SK-N-SH (cell line): ENCODE results near the gene ZNF845.
"Not testable (repeated sequence)": the region's sequence is repeated elsewhere in the genome, so short reads cannot be mapped to it uniquely, and the experiment has no call there.

Experiments used
- EZH2phosphoT487 ChIP-seq: fragments of 200-600 bp; sonication (generic); IDR thresholded peaks from 2 replicates; pipeline ENCODE4 v1.6.1; 2017; ENCODE audit warnings: low read depth, mixed run types, mild to moderate bottlenecking, antibody characterized with exemption, moderate library complexity, borderline replicate concordance
- FOXM1 ChIP-seq: IDR thresholded peaks from 2 replicates; pipeline ENCODE4 v1.4.0; 2012; ENCODE audit warnings: low read depth, mild to moderate bottlenecking
- GATA2 ChIP-seq: sonication (generic); formaldehyde crosslinking; IDR thresholded peaks from 2 replicates; pipeline ENCODE4 v1.5.0; 2020; ENCODE audit warnings: mild to moderate bottlenecking, missing genetic modification reagents
- JUND ChIP-seq: IDR thresholded peaks from 2 replicates; pipeline ENCODE4 v1.4.0; 2012
- MEF2A ChIP-seq: IDR thresholded peaks from 2 replicates; pipeline ENCODE4 v1.4.0; 2012; ENCODE audit warnings: low read depth, borderline replicate concordance
- NRF1 ChIP-seq: IDR thresholded peaks from 2 replicates; pipeline ENCODE4 v1.6.1; 2012; ENCODE audit warnings: low read depth, mild to moderate bottlenecking, low read length
- RFX5 ChIP-seq: IDR thresholded peaks from 2 replicates; pipeline ENCODE4 v1.6.1; 2012; ENCODE audit warnings: mild to moderate bottlenecking, improper control_type of control experiment, low read length
- SMC3 ChIP-seq: IDR thresholded peaks from 2 replicates; pipeline ENCODE4 v1.6.1; 2012; ENCODE audit warnings: low read depth, low read length, improper control_type of control experiment
- TAF1 ChIP-seq: IDR thresholded peaks from 2 replicates; pipeline ENCODE4 v1.6.1; 2012; ENCODE audit warnings: low read depth, mild to moderate bottlenecking, low read length, moderate library complexity, borderline replicate concordance
- YY1 ChIP-seq: IDR thresholded peaks from 2 replicates; pipeline ENCODE4 v1.4.0; 2012; ENCODE audit warnings: low read depth, mild to moderate bottlenecking

GRCh38 chr19:53395840-53396524 is 62.4 kb downstream of the ZNF845 start:
- not testable (repeated sequence) for TF ChIP-seq EZH2phosphoT487; SMC3; TAF1; FOXM1; GATA2 (CRISPR knock-in tag); RFX5; YY1; NRF1; MEF2A; JUND
